ENCODE measurements around the gene SPATA46. TPM values are rescaled to one million over a fixed set of nuclear protein-coding genes. Genes with fewer than 3 reads are reported as not detected.
"Not testable (repeated sequence)": the region's sequence is repeated elsewhere in the genome, so short reads cannot be mapped to it uniquely, and the experiment has no call there.

The SPATA46 gene
- polyA plus RNA-seq, 1 donor from 2014 or later: not detected

GRCh38 chr1:162360237-162360873 is 16.3 kb downstream of the SPATA46 start:
- H3K27me3 Mint-ChIP-seq: peaks cover 20% of the 10 kb centered on the region
- H3K36me3 Mint-ChIP-seq: no peaks in the 10 kb centered on the region
- peaks cover 0 to 5% (median 0%) of the 10 kb centered on the region in 3 donors for H3K4me1 Mint-ChIP-seq
- peaks cover 0 to 1% (median 0%) of the 10 kb centered on the region in 3 donors for H3K9me3 Mint-ChIP-seq
- H3K4me3 Mint-ChIP-seq: no peak overlapping the region
- peak overlapping the region in 1 of 3 donors; percentile 44 for H3K27ac Mint-ChIP-seq

- Mint-ChIP-seq H3K27me3 (peaks cover 20% of the 10 kb centered on the region), H3K4me3 (no peak overlapping the region), H3K4me1 (peaks cover 0 to 5% (median 0%) of the 10 kb centered on the region in 3 donors), H3K36me3 (no peaks in the 10 kb centered on the region), H3K9me3 (peaks cover 0 to 1% (median 0%) of the 10 kb centered on the region in 3 donors), H3K27ac (peak overlapping the region in 1 of 3 donors; percentile 44)
These were observed 17.0 kb downstream of the SPATA46 start for GRCh38 chr1:162359523-162360236.

GRCh38 chr1:162358928-162359327 is 17.7 kb downstream of the SPATA46 start:
- Mint-ChIP-seq H3K27ac (no peak overlapping the region), H3K9me3 (peaks cover 0 to 1% (median 0%) of the 10 kb centered on the region in 3 donors), H3K36me3 (no peaks in the 10 kb centered on the region), H3K4me3 (no peak overlapping the region), H3K4me1 (peaks cover 0 to 5% (median 0%) of the 10 kb centered on the region in 3 donors), H3K27me3 (peaks cover 20% of the 10 kb centered on the region)

GRCh38 chr1:162357681-162358266 is 18.9 kb downstream of the SPATA46 start:
- Mint-ChIP-seq H3K9me3 (no peaks in the 10 kb centered on the region), H3K4me1 (peaks cover 0 to 5% (median 0%) of the 10 kb centered on the region in 3 donors), H3K27me3 (peaks cover 19% of the 10 kb centered on the region), H3K27ac (peak overlapping the region in 1 of 3 donors; percentile 52), H3K36me3 (no peaks in the 10 kb centered on the region), H3K4me3 (no peak overlapping the region)

GRCh38 chr1:162353702-162354101 is 23.0 kb downstream of the SPATA46 start:
- Mint-ChIP-seq H3K27me3 (peaks cover 19% of the 10 kb centered on the region), H3K9me3 (no peaks in the 10 kb centered on the region), H3K36me3 (no peaks in the 10 kb centered on the region), H3K4me3 (no peak overlapping the region), H3K4me1 (no peaks in the 10 kb centered on the region), H3K27ac (no peak overlapping the region)

- H3K27ac Mint-ChIP-seq: no peak overlapping the region
- peaks cover 19% of the 10 kb centered on the region for H3K27me3 Mint-ChIP-seq
- no peaks in the 10 kb centered on the region for H3K4me1 Mint-ChIP-seq
- no peaks in the 10 kb centered on the region for H3K36me3 Mint-ChIP-seq
- H3K9me3 Mint-ChIP-seq: no peaks in the 10 kb centered on the region
- H3K4me3 Mint-ChIP-seq: no peak overlapping the region
These were observed 23.6 kb downstream of the SPATA46 start for GRCh38 chr1:162353078-162353477.

GRCh38 chr1:162351874-162352273 is 24.8 kb downstream of the SPATA46 start:
- peaks cover 12% of the 10 kb centered on the region for H3K27me3 Mint-ChIP-seq
- H3K4me3 Mint-ChIP-seq, H3K9me3 Mint-ChIP-seq, H3K4me1 Mint-ChIP-seq, H3K36me3 Mint-ChIP-seq: not testable (repeated sequence)
- H3K27ac Mint-ChIP-seq: peak overlapping the region in 1 of 3 donors; percentile 34

GRCh38 chr1:162351246-162351842 is 25.3 kb downstream of the SPATA46 start:
- H3K36me3 Mint-ChIP-seq: no peaks in the 10 kb centered on the region
- H3K27me3 Mint-ChIP-seq: peaks cover 9% of the 10 kb centered on the region
- no peaks in the 10 kb centered on the region for H3K9me3 Mint-ChIP-seq
- H3K27ac Mint-ChIP-seq: no peak overlapping the region
- no peaks in the 10 kb centered on the region for H3K4me1 Mint-ChIP-seq
- no peak overlapping the region for H3K4me3 Mint-ChIP-seq

GRCh38 chr1:162349635-162350330 is 26.9 kb downstream of the SPATA46 start:
- Mint-ChIP-seq H3K4me3 (no peak overlapping the region), H3K27me3 (peaks cover 4% of the 10 kb centered on the region), H3K9me3 (no peaks in the 10 kb centered on the region), H3K4me1 (no peaks in the 10 kb centered on the region), H3K27ac (no peak overlapping the region), H3K36me3 (no peaks in the 10 kb centered on the region)

GRCh38 chr1:162347281-162347680 is 29.4 kb downstream of the SPATA46 start:
- no peak overlapping the region for H3K27ac Mint-ChIP-seq
- H3K27me3 Mint-ChIP-seq: peaks cover 4% of the 10 kb centered on the region
- no peak overlapping the region for H3K4me3 Mint-ChIP-seq
- no peaks in the 10 kb centered on the region for H3K4me1 Mint-ChIP-seq
- peaks cover 1% of the 10 kb centered on the region for H3K36me3 Mint-ChIP-seq
- H3K9me3 Mint-ChIP-seq: peaks cover 0 to 2% (median 0%) of the 10 kb centered on the region in 3 donors

GRCh38 chr1:162343470-162343869 is 33.2 kb downstream of the SPATA46 start:
- Mint-ChIP-seq H3K4me1 (peaks cover 0 to 2% (median 0%) of the 10 kb centered on the region in 3 donors), H3K36me3 (peaks cover 2% of the 10 kb centered on the region), H3K27me3 (peaks cover 5% of the 10 kb centered on the region), H3K27ac (no peak overlapping the region), H3K4me3 (no peak overlapping the region), H3K9me3 (peaks cover 0 to 2% (median 0%) of the 10 kb centered on the region in 3 donors)

GRCh38 chr1:162342452-162342983 is 34.1 kb downstream of the SPATA46 start:
- H3K27ac Mint-ChIP-seq: no peak overlapping the region
- peaks cover 2% of the 10 kb centered on the region for H3K36me3 Mint-ChIP-seq
- no peak overlapping the region for H3K4me3 Mint-ChIP-seq
- H3K27me3 Mint-ChIP-seq: peaks cover 5% of the 10 kb centered on the region
- H3K9me3 Mint-ChIP-seq: peaks cover 0 to 2% (median 0%) of the 10 kb centered on the region in 3 donors
- peaks cover 0 to 2% (median 0%) of the 10 kb centered on the region in 3 donors for H3K4me1 Mint-ChIP-seq

- no peaks in the 10 kb centered on the region for H3K4me1 Mint-ChIP-seq
- no peaks in the 10 kb centered on the region for H3K36me3 Mint-ChIP-seq
- peaks cover 7% of the 10 kb centered on the region for H3K27me3 Mint-ChIP-seq
- peaks cover 0 to 3% (median 0%) of the 10 kb centered on the region in 3 donors for H3K9me3 Mint-ChIP-seq
- H3K27ac Mint-ChIP-seq: no peak overlapping the region
- no peak overlapping the region for H3K4me3 Mint-ChIP-seq
These were observed 39.9 kb downstream of the SPATA46 start for GRCh38 chr1:162336621-162337285.

- H3K9me3 Mint-ChIP-seq: peaks cover 0 to 3% (median 0%) of the 10 kb centered on the region in 3 donors
- peaks cover 7% of the 10 kb centered on the region for H3K27me3 Mint-ChIP-seq
- no peaks in the 10 kb centered on the region for H3K4me1 Mint-ChIP-seq
- H3K4me3 Mint-ChIP-seq: no peak overlapping the region
- no peak overlapping the region for H3K27ac Mint-ChIP-seq
- H3K36me3 Mint-ChIP-seq: no peaks in the 10 kb centered on the region
These were observed 41.5 kb downstream of the SPATA46 start for GRCh38 chr1:162335126-162335525.

Measured in IgD-negative memory B cell (primary cell).